Activated CD4-positive, alpha-beta T cell treated with anti-CD3 and anti-CD28 coated beads, Interleukin-2, Interleukin-4, amounts not matched to agents 100 ng/mL and 50 ng/mL, durations not matched to agents 16 hours and 8 hours (primary cell): Measurements from ENCODE around the gene RPS6KL1.

Experiments used
- DNase-seq: peaks from one replicate; pipeline ENCODE4 v3.0.0-alpha.2; 2020; ENCODE audit warnings: low spot score

The RPS6KL1 gene

DNA sequence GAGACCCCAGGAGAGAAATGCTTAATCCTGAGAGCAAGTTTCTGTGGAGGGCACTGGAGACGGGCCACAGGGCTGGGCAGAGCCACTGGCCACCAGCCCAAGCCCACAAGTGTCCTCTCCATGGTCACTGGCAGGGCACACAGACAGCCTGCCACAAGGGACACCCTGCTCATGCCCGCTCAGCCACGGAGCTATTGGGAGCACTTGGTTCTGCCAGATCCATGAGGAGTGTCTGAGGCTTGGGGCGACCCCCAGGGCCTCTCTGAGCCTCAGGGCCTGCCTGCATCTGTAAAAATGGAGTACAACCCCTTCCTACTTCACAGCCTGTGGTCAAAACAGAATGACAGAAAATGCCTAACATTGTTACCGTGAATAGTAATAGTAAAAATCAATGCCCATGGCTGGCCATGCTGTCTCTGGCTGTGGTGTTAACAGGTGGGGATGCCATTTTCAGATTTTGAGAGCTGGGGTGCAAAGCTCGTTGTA, 29.2 kb upstream of the RPS6KL1 start:
- DNase-seq, result no peak

DNA sequence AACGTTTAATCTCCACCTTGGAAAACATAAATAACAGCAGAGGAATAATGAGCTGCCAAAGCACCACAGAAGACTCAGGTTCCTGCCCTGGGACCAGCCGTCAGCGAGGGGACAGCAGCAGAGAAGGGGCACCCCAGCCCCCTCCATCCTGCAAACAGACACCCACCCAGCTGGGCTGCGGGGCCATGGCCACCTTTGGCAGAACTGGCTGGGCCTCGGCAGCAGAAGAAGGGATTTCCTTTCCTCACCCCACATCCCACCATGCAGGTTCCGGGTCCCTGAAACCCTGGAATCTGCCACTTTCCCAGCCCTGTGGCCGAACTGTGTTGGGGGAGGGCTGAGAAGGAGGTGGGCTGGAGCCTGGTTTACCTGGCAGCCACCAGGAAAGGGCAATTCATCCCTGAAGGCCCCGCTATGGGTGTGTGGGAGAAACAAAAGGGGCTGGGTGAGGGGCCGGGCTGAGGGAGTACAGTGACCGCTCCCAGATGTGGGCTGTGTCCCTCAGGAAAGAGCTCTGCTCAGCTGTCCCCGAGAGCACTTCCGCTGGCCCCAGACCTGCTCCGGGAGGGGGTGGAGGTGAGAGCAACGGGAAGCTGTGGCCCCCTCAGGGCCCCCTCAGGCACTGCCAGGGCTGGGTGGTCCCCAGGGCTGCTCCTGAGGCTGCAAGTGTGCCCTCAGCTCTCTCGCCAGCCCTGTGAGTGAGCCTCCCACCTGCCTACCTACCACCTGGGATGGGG, 28.6 kb upstream of the RPS6KL1 start:
- no peak for DNase-seq

- no peak for DNase-seq
Measured at GRCh38 chr14:74950795-74951442, 27.9 kb upstream of the RPS6KL1 start.

GRCh38 chr14:74949859-74950573, 27.0 kb upstream of the RPS6KL1 start:
- no peak for DNase-seq

DNA sequence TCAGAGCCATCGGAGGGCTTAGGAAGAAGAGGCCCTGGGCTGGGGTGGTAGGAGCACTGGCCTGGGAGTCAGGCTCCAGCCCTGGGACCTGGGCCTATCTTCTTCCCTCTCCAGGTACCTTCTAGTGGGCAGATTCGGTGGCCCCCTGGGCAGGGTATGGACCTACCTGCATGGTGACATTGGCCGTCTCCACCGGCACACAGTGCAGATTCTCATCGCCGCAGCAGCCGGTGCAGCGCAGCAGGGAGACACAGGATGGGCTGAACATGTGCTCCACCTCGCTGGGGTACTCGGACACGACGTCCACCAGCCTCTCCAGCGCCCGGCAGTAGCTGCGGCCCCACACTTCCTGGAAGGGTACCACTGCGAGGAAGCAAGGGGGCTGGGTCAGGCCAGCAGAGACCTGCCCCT, 26.1 kb upstream of the RPS6KL1 start:
- no peak for DNase-seq

- no peak for DNase-seq
Measured at GRCh38 chr14:74948228-74949175, 25.4 kb upstream of the RPS6KL1 start.

- DNase-seq, result no peak
Measured at GRCh38 chr14:74947353-74948227, 24.5 kb upstream of the RPS6KL1 start.

DNA sequence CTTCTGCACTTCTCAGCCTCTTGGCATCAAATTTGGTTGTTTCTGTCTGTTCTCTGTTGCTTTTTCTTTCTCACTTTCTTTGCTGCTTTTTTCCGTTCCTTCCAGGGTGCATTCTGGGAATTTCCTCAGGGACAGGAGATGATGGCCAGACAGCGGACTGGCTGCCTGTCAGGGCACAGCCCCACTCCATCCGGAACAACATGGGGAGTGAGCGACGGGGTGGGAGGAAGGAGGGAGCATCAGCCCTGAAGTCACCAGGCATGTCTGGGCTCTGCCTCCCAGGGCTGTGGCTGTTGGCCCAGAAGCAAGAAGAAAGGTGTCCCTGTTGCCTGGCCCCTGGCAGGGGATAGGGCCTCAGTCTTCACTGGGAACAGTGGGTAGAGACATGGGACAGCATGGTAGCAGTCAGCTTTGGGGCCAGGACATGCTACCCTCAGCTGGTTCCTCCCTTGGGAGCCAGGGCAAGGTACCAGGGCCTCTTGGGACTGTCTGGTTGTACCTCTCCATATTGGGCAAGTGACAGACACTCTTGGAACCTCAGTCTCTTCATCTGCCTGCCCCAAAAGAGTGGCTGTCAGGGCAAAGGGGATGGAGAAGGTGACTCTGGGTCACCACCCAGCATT, 23.7 kb upstream of the RPS6KL1 start:
- DNase-seq, result no peak

- DNase-seq, result peak; percentile 81
Measured at GRCh38 chr14:74945852-74946658, 23.0 kb upstream of the RPS6KL1 start.

DNA sequence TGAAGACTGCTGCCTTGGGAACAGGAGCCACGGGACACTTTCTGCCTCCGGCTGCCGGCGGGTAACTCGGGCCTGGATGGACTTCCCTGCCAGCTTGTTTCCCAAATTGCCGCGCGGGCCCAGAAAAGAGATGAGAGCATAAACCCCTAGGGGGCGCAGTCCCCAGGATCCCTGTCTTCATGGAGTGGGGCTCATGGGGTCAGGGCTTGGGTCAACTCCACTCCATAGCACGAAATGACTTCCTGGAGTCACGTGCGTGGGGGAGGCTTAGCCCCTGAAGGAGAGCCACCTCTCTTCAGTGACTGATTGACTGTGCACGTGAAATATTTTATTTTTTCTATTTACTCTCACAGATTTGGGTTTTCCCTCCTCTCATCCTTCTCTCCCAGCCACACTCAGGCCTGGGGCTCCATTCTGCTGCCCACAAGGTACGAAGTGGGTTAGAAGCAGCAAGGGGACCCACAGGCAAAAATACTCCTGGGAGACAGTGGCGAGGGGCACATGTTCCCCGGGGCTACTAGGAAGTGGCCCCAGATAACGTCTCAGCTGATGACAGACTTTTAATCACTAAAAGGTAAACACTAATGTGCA, 22.3 kb upstream of the RPS6KL1 start:
- peak; percentile 34 for DNase-seq

DNA sequence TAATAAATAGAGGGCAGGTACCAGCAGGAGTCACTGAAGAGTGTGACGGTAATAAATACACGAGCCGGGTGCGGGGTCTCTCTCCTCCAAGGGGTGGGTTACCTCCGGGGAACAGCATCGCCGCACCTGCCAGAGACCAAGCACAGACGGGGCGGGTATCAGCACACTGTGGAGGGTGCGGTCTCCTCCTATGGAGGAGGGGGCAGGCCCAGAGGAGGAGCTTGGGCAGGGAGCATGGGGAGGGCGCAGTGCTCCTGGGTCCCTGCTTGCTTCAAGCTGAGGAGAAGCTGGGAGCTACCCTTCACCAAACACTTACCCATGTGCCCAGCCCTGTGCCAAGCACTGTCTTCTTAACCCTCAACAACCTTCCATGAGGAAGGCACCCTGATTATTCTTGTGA, 19.5 kb upstream of the RPS6KL1 start:
- DNase-seq, result no peak

DNA sequence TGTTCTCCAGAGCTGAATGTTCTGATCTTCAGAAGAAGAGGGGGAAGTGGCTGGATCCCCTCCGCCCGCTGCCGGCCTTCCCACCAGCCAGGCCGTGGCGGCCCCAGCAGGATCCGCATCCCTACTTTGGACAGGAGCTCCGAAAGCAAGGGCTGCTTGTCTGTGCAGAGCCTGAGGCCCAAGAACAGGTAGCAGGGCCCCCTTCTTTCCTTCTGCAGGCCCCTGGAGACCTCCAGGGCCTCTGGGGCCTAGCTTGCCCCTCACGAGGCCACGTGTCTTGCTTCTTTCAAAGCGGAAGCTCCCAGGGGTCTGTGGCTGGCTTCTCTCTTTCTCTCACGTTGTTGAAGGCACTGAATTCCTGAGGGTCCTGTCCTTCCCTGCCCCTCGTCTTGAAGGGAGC, 19.1 kb upstream of the RPS6KL1 start:
- no peak for DNase-seq

DNA sequence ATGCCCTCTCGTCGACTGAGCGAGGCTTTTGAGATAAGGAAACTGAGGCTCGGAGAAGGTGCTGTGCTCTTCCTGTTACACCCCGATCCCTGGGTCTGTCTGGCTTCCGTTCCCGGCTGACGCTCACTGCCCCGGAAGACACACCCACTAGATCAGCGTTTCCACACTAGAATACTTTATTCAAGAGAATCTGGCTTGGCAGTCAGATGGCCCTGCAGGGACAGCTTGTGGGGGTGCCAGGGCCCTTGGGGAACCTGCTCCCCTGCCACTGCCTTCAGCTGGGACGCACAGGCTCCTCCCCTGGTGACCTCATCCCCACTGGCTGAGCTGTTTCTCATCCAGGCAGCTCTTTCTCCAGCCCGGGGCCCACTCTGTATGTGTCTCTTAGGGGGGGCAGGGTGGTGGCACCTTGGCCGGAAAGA, 18.6 kb upstream of the RPS6KL1 start:
- DNase-seq, result peak; percentile 49

GRCh38 chr14:74940956-74941565, 18.0 kb upstream of the RPS6KL1 start:
- DNase-seq, result no peak

- no peak for DNase-seq
Measured at GRCh38 chr14:74938531-74939495, 15.8 kb upstream of the RPS6KL1 start.

- DNase-seq, result no peak
Measured at GRCh38 chr14:74937171-74937570, 14.1 kb upstream of the RPS6KL1 start.

DNA sequence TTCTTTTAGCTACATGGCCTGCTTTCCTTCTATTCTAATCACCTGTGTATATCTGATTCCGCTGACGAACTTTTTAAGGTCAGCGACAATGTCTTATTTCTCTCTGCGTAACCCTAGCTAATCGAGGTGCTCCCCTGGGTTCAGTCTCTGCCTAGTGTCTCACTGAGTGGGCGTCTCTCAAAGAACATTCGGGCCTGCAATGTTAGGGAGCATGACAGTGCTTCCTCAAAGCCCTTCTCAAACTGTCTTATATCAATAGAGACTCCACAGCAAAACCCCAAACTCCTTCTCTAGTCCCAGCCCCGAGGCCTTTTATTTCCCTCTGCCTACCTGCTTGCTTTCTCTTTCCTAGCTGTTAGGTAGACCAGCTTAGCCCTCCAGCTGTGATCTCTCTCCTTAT, 13.7 kb upstream of the RPS6KL1 start:
- DNase-seq, result no peak
